22Rv1 (cell line): ENCODE measurements around the gene CEP131.

Experiments used
- H3K27ac ChIP-seq: fragments of 450-650 bp; 2 replicates; pipeline ENCODE4 v1.5.1; 2017
- CTCF ChIP-seq: fragments of 450-650 bp; IDR thresholded peaks from 2 replicates; pipeline ENCODE4 v1.5.1; 2017; ENCODE audit warnings: mild to moderate bottlenecking
- ZFX ChIP-seq: fragments of 450-650 bp; IDR thresholded peaks from 2 replicates; pipeline ENCODE4 v1.6.1; 2017; ENCODE audit warnings: antibody characterized with exemption, borderline replicate concordance

Gene CEP131

GRCh38 chr17:81246679-81247338 lies 24.0 kb upstream of the CEP131 start:
- TF ChIP-seq CTCF (no peak), ZFX (no peak)
- no peak overlapping the region for H3K27ac ChIP-seq

- no peak for TF ChIP-seq CTCF
- no peak for TF ChIP-seq ZFX
Observed at GRCh38 chr17:81246343-81246670, 23.5 kb upstream of the CEP131 start.

GRCh38 chr17:81245665-81246342 lies 23.0 kb upstream of the CEP131 start:
- peak overlapping the region; percentile 37 for H3K27ac ChIP-seq
- no peak for TF ChIP-seq CTCF
- TF ChIP-seq ZFX, result no peak

More at GRCh38 chr17:81246343-81246670, 23.5 kb upstream of the CEP131 start:
- H3K27ac ChIP-seq, result no peak overlapping the region

GRCh38 chr17:81245024-81245664 lies 22.4 kb upstream of the CEP131 start:
- H3K27ac ChIP-seq, result peak overlapping the region; percentile 37

GRCh38 chr17:81244358-81245023 lies 21.7 kb upstream of the CEP131 start:
- H3K27ac ChIP-seq, result peak overlapping the region; percentile 37

More at GRCh38 chr17:81245024-81245664, 22.4 kb upstream of the CEP131 start:
- TF ChIP-seq ZFX (no peak), CTCF (no peak)

GRCh38 chr17:81243333-81243664 lies 20.5 kb upstream of the CEP131 start:
- peak overlapping the region; percentile 18; the same call in 1 of the 2 replicates for H3K27ac ChIP-seq

More at GRCh38 chr17:81244358-81245023, 21.7 kb upstream of the CEP131 start:
- no peak for TF ChIP-seq CTCF
- TF ChIP-seq ZFX, result no peak

More at GRCh38 chr17:81243333-81243664, 20.5 kb upstream of the CEP131 start:
- TF ChIP-seq ZFX (no peak), CTCF (no peak)
